Calu3 (cell line): ENCODE data around the gene RCCD1. TPM values are rescaled to one million over a fixed set of nuclear protein-coding genes. Genes with fewer than 3 reads are reported as not detected.

Experiments
- BruUV-seq: library from RNA; stranded (reverse); fragments of 400-500 nt; replicated peaks from 2 replicates; lab custom pipeline; 2021; lab: Mats Ljungman, UMichigan
- CTCF ChIA-PET: fragments of 300-600 bp; sonication (Branson Sonifier 250); formaldehyde crosslinking; loops from one replicate; lab custom pipeline; 2022; ENCODE audit warnings: antibody characterized with exemption; lab: Charles Lee
- DNase-seq: peaks from one replicate; pipeline ENCODE4 v3.0.0; 2022
- H3K27ac Mint-ChIP-seq: one replicate; pipeline ENCODE4 v1.8.0; 2022; ENCODE audit warnings: mixed read lengths; ENCODE audit not compliant: unreplicated experiment
- H3K27me3 Mint-ChIP-seq: one replicate; pipeline ENCODE4 v1.8.0; 2022; ENCODE audit warnings: mixed read lengths; ENCODE audit not compliant: unreplicated experiment
- H3K36me3 Mint-ChIP-seq: one replicate; pipeline ENCODE4 v1.8.0; 2022; ENCODE audit warnings: mild to moderate bottlenecking, moderate library complexity, mixed read lengths; ENCODE audit not compliant: insufficient read depth, unreplicated experiment
- H3K4me1 Mint-ChIP-seq: one replicate; pipeline ENCODE4 v1.8.0; 2022; ENCODE audit warnings: mild to moderate bottlenecking, low read depth, mixed read lengths; ENCODE audit not compliant: unreplicated experiment
- H3K4me3 Mint-ChIP-seq: one replicate; pipeline ENCODE4 v1.8.0; 2022; ENCODE audit warnings: mild to moderate bottlenecking, low read depth, moderate library complexity, mixed read lengths; ENCODE audit not compliant: unreplicated experiment
- H3K9me3 Mint-ChIP-seq: one replicate; pipeline ENCODE4 v1.8.0; 2022; ENCODE audit warnings: low read depth, mixed read lengths; ENCODE audit not compliant: unreplicated experiment
- CTCF ChIP-seq: fragments of 200-600 bp; IDR thresholded peaks from one replicate; pipeline ENCODE4 v1.8.0; 2022; ENCODE audit warnings: antibody characterized with exemption; ENCODE audit not compliant: unreplicated experiment
- intact Hi-C: fragments of 100-400 bp; cut with micrococcal nuclease; formaldehyde crosslinking; loops from one replicate; pipeline ENCODE4 v1.10.0; 2022; ENCODE audit not compliant: unreplicated experiment
- total RNA-seq: library from RNA; stranded (reverse); gene quantifications from 2 replicates; pipeline ENCODE4 v1.2.3, GENCODE V29; 2022

The RCCD1 gene
- total RNA-seq, 1 experiment from 2014 or later: 42.6 TPM

DNA sequence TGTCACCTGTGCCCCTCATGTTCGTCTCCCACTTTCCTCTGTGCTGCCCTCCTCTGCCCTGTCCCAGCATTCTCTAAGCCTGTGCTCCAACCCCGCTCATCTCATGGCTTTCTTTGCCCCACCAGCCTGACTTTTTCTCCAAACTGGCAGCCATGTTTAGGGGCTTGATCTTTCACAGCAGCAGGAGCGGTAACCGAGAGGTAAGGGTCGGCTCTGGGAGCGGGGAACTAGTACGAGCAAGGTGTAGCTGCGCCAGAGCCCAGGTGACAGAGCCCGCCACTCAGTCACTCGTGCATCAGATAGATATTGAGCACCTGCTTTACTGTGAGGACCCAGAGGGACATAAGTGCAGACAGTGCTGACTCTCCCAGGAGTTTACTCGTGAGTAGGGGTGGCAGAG lies 38.2 kb upstream of the RCCD1 start:
- Mint-ChIP-seq H3K27ac (no peak overlapping the region), H3K9me3 (no peaks in the 10 kb centered on the region), H3K27me3 (no peaks in the 10 kb centered on the region), H3K4me1 (no peaks in the 10 kb centered on the region), H3K36me3 (peaks cover 6% of the 10 kb centered on the region), H3K4me3 (no peak overlapping the region)
- intact Hi-C loops: no loop called here
- CTCF ChIA-PET: no interaction called here
- no TSS peak for BruUV-seq
- TF ChIP-seq CTCF: no peak
- no peak for DNase-seq

GRCh38 chr15:90917569-90917968 lies 37.1 kb upstream of the RCCD1 start:
- DNase-seq: no peak
- intact Hi-C loops: no loop called here
- no peak overlapping the region for H3K27ac Mint-ChIP-seq
- peaks cover 6% of the 10 kb centered on the region for H3K36me3 Mint-ChIP-seq
- no peak overlapping the region for H3K4me3 Mint-ChIP-seq
- H3K27me3 Mint-ChIP-seq: no peaks in the 10 kb centered on the region
- CTCF ChIA-PET: no interaction called here
- no peaks in the 10 kb centered on the region for H3K4me1 Mint-ChIP-seq
- no peak for TF ChIP-seq CTCF
- H3K9me3 Mint-ChIP-seq: no peaks in the 10 kb centered on the region
- no TSS peak for BruUV-seq

DNA sequence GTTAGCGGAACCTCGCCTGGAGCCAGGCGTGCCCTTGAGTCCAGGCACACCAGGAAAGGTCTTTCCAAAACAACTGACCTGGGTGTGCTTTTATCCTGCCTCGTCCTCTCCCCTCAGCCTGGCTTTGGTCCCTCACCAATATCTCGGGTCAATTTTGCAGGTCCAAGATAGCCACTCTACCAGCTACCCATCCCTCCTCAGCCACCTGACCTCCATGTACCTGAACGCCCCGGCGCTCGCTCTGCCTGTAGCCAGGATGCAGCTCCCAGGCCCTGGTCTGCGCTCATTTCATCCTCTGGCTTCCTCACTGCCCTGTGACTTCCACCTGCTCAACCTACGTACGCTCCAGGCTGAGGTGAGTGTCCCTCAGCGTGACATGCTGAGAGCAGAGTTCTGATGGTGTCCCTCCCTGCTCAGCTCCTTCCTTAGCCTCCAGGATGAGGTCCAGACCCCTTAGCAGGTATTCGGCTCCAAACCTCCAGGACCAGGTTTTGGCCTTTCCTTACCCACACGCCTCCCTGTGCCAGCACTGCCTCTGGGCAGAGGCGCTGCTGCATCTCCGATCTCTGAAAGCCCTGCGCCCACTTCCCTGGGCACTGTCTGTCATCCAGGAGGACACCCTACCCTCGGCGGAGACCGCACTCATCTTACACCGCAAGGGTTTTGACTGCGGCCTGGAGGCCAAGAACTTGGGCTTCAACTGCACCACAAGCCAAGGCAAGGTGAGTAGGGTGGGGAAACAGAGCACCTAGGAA lies 36.5 kb upstream of the RCCD1 start:
- no peak for TF ChIP-seq CTCF
- Mint-ChIP-seq H3K36me3 (no peaks in the 10 kb centered on the region), H3K27ac (no peak overlapping the region), H3K27me3 (no peaks in the 10 kb centered on the region), H3K4me1 (no peaks in the 10 kb centered on the region), H3K4me3 (no peak overlapping the region), H3K9me3 (no peaks in the 10 kb centered on the region)
- BruUV-seq: no TSS peak
- CTCF ChIA-PET: interaction anchor here (0.6 kb wide), 1 partner anchor 75 kb away, joined by 3 read pairs; no protein-coding TSS in a partner anchor
- intact Hi-C loops: no loop called here
- DNase-seq: no peak

- CTCF ChIA-PET: interaction anchor here (0.6 kb wide), 1 partner anchor 75 kb away, joined by 3 read pairs; no protein-coding TSS in a partner anchor
Observed at GRCh38 chr15:90918835-90919234, 35.8 kb upstream of the RCCD1 start.

More at GRCh38 chr15:90918835-90919234, 35.8 kb upstream of the RCCD1 start:
- no TSS peak for BruUV-seq
- intact Hi-C loops: no loop called here
- TF ChIP-seq CTCF: no peak
- H3K9me3 Mint-ChIP-seq: no peaks in the 10 kb centered on the region
- no peak for DNase-seq
- H3K27me3 Mint-ChIP-seq: no peaks in the 10 kb centered on the region
- no peaks in the 10 kb centered on the region for H3K4me1 Mint-ChIP-seq
- H3K36me3 Mint-ChIP-seq: no peaks in the 10 kb centered on the region
- H3K27ac Mint-ChIP-seq: no peak overlapping the region
- H3K4me3 Mint-ChIP-seq: no peak overlapping the region
